G401 (cell line): Measurements from ENCODE around the gene EDN2. TPM values are rescaled to one million over a fixed set of nuclear protein-coding genes. Genes with fewer than 3 reads are reported as not detected.

Source experiments
- DNase-seq: peaks from one replicate; pipeline ENCODE4 v3.0.0-alpha.2; 2015; ENCODE audit warnings: low spot score
- in situ Hi-C: cut with HindIII; loops from 2 replicates; pipeline ENCODE4 v1.10.0; 2016; ENCODE audit warnings: low sequenced_read_pairs, mixed read lengths
- total RNA-seq: library from RNA; depleted of rRNA; stranded (reverse); fragments of >200 nt; shearing (Covaris generic); gene quantifications from 2 replicates; pipeline ENCODE4 v1.2.3, GENCODE V29; 2014; rRNA removed

The EDN2 gene
- 1.8 and 2.2 TPM in 2 replicates for total RNA-seq

DNA sequence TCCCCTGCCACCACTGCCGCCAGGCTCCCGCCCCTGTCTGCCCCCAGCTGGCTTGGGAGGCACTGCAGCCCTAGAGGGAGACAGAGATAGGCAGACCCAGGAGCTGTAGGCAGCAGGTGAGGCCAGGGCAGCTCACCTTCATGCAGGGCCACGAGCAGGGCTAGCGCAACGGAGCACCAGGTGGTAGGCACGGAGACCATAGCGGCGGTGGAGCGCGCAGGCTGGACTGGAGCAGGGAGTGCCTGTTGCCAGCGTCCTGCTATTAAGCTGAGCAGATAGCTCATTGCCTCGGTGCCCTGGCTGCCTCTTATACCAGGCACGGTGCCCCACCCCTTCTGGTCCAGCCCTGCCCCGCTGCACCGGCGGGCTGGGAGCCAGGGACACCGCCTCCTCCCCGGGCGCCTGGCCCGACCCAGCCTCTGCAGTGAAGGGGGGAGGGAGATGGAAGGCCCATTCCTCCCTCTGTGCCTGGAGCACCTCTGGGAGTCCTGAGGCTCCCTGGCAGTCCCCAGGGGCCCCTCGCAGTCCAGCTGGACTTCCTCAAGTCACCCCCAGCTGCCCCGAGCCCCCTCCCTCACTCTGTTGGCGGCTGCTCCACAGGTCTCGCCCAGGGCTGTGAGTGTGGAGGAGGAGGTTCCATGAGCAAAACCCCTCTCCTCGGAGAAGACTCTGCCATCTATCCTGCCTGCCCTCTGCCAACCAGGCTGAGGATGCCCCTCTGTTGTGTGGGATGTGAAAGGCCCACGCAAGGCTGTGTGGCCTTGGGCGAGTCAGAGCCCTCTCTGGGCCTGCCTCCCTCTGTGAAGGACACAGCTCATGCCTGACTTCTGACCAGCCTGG, at the start of gene EDN2:
Gene EDN2 (minus strand): TSS at position 282 of the 840 bp plus-strand sequence. CDS start 82 bp downstream, at position 200.
- in situ Hi-C loops, result no loop called here
- peak; percentile 66 for DNase-seq

GRCh38 chr1:41533731-41534080, 49.2 kb upstream of the EDN2 start:
- in situ Hi-C loops, result no loop called here
- no peak for DNase-seq

DNA sequence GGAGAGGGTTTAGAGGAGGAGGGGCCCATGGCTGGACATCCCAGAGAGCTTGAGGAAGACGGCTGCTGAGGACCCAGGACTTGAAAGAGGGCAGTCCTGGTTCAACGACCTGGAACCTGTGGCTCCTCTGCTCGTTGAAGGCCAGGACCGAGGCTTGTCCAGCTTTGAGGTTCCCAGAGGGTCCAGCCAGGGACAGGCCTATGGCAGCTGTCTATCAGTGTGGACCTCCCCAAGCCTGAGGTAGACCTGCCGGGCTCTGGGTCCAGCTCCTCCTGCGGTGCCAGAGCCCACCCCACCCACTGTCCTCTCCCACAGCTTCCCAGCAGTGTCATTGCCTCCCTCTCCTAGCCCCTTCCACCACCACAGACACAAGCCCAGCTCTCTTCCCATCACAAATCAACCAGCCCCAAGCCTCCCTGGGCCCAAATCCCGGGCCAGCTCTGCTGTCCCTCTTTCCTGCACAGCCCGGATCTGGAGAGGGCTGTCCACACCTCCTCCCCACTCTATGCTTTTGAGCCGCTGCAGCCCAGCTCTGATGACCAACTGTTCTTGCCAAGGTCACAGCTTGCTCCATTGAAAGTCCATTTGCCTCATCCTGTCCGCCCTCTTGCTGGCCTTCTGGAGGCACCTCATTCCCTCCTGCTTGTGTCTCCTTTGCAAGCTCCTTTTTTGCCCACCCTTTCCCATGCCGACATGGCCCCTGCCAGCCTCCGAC, 48.7 kb upstream of the EDN2 start:
- peak; percentile 53 for DNase-seq
- in situ Hi-C loops, result no loop called here

DNA sequence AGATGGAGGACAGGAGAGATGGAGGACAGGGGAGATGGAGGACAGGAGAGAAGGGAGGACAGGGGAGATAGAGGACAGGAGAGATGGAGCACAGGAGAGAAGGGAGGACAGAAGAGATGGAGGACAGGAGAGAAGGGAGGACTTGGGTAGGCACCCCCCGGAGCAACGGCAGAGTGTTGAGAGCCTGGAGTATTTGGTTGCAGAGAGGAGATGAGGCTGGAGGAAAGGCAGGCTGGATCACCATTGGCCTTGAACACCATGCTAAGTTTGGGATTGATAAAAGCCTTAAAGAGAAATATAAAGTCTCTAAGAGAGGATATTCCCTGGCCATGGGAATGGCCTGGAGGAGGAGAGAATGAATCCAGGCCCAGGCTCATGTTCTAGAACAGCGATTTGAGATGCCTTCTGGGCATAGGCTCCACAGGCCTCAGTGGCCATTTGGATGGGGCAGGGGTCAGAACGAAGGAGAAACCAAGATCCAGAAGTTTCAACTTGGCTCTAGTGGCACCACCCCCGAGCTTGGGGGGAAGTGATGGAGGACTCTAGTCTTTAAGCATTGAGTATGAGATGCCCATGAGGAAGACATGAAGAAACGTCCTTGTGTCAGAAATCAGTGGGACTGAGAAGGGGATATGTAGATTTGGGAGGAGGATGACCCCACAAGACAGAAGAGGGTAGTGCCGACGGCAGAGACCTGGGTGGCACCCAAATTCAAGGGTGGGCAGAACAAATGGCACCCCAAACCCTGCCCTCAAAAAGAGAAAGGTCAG, 47.9 kb upstream of the EDN2 start:
- DNase-seq, result no peak
- in situ Hi-C loops, result no loop called here

DNA sequence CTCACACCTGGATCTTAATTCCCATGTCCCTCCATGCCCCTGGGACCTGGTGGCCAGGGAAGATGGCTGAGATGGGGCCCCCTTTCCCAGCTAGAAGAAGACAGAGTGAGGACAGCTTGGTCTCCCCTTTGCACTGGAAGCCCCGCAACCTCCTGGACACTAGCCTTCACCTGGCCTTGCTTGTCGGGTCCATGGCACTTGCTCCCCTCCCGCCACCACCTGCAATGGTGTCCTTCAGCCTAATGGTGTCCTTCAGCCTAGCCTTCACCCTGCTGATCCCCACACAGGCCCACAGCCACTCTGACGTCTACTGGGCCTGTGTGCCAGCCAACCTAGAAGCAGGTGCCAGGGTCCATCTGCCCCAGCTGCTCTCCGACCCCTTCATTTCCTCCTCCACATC, 45.9 kb upstream of the EDN2 start:
- in situ Hi-C loops, result no loop called here
- DNase-seq, result no peak

GRCh38 chr1:41529621-41530395, 45.3 kb upstream of the EDN2 start:
- in situ Hi-C loops, result no loop called here
- DNase-seq, result no peak

GRCh38 chr1:41528726-41529605, 44.5 kb upstream of the EDN2 start:
- in situ Hi-C loops, result no loop called here

DNA sequence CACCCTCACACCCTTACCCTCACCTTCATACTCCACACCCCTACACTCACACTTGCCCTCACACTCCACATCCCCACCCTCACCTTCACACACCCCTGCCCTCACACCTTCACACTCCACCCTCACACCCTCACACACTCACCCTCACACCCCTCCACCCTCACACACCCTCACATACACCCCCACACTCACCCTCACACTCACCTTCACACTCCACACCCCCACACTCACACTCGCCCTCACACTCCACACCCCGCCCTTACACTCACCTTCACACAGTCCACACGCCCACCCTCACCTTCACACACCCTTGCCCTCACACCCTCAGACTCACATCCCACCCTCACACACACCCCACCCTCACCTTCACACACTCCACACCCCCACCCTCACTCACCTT, 43.6 kb upstream of the EDN2 start:
- in situ Hi-C loops, result no loop called here
- DNase-seq, result no peak

More at GRCh38 chr1:41528726-41529605, 44.5 kb upstream of the EDN2 start:
- no peak for DNase-seq

GRCh38 chr1:41526956-41527561, 42.6 kb upstream of the EDN2 start:
- in situ Hi-C loops, result no loop called here
- no peak for DNase-seq

- in situ Hi-C loops, result no loop called here
- DNase-seq, result no peak
These were observed 41.6 kb upstream of the EDN2 start for GRCh38 chr1:41525891-41526587.

- in situ Hi-C loops, result no loop called here
These were observed 40.5 kb upstream of the EDN2 start for GRCh38 chr1:41524676-41525675.

GRCh38 chr1:41523949-41524675, 39.6 kb upstream of the EDN2 start:
- DNase-seq, result no peak
- in situ Hi-C loops, result no loop called here

More at GRCh38 chr1:41524676-41525675, 40.5 kb upstream of the EDN2 start:
- DNase-seq, result no peak

DNA sequence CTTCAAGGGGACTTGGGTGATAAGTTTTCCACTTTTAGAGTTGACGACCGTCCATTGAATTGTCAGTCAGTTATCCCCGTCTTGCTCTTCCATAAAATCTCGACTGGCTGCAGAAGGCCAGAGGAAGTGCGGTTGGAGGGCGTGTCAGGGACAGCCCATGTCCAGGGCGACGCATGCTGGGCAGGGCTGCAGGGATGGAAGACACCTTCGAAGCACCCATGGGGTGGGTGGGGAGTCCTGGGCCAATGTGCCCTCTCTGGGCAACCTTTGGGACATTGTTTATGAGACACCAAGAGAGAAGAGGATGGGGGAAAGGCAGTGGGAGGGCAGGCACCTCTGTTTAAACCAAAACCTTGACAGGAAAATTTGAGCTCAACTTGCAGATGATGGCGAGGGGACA, 38.6 kb upstream of the EDN2 start:
- in situ Hi-C loops, result no loop called here
- DNase-seq, result no peak

DNA sequence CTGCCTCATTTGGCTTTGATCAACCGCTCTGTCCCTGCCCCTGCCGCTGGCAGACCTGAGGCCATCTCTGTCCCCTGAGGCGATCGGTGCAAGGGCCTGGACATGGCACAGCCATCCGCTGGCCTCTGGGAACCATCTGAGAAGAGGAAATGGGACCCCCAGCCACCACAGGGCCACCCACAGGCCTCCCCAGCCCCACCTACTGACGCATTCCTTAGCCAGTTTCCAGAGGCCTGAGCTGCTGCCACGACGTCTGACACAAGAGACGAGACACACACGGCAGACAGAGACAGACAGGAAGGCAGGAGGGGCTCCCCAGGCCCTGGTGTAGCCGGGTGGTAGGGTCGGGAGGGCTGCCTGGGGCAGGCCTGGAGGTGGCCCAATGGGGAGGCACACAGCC, 37.3 kb upstream of the EDN2 start:
- no peak for DNase-seq
- in situ Hi-C loops, result no loop called here

DNA sequence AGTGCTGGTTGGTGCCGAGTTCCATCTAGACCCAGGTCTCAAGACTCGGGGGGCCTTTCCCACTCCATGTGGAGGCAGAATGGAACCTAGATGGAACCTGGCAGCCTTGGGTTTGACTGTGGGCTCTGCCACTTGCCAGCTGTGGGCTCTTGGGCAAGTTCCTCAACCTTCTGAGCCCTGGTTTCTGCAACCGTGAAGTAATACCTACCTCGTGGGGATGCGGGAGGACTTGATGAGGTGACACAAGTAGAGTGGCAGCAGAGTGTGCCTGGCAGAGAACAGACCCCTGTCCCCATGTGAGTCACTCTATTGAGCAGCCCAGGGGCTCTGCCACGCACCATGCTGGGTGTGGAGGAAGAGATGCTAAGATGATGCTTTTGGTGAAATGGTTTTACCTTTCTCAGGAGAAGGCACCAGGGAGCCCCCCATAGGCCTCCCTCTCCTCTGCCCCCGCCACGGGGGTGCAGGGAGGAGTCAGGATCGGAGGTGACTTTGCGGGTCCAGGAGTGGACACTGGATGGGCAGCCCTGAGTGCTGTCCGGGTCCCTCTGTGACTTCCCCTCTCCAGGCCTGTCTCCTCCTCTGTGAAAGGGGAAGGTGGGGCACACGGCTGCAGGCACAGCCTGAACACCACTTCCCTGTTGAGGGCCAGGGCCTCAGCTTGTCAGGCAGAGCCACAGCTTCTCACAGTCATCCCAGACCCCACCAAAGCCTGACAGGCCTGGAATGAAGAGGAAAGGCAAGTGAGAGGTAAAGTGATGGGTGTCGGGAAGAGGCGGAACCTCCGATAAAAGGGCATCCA, 36.7 kb upstream of the EDN2 start:
- in situ Hi-C loops, result no loop called here
- DNase-seq, result no peak
